Skin of body (tissue), 2 donors: Measurements from ENCODE around the gene ALKBH6. TPM values are rescaled to one million over a fixed set of nuclear protein-coding genes. Genes with fewer than 3 reads are reported as not detected.

ENCODE experiments used
- DNase-seq: peaks from one replicate; lab custom pipeline; 2025; lab: John Stamatoyannopoulos, UW
- total RNA-seq: library from RNA; depleted of rRNA; stranded (reverse); fragments of >200 nt; gene quantifications from one replicate; pipeline ENCODE4 v1.2.3, GENCODE V29; 2014

Gene ALKBH6
- total RNA-seq, 1 donor from 2014 or later, result 9.2 TPM

DNA sequence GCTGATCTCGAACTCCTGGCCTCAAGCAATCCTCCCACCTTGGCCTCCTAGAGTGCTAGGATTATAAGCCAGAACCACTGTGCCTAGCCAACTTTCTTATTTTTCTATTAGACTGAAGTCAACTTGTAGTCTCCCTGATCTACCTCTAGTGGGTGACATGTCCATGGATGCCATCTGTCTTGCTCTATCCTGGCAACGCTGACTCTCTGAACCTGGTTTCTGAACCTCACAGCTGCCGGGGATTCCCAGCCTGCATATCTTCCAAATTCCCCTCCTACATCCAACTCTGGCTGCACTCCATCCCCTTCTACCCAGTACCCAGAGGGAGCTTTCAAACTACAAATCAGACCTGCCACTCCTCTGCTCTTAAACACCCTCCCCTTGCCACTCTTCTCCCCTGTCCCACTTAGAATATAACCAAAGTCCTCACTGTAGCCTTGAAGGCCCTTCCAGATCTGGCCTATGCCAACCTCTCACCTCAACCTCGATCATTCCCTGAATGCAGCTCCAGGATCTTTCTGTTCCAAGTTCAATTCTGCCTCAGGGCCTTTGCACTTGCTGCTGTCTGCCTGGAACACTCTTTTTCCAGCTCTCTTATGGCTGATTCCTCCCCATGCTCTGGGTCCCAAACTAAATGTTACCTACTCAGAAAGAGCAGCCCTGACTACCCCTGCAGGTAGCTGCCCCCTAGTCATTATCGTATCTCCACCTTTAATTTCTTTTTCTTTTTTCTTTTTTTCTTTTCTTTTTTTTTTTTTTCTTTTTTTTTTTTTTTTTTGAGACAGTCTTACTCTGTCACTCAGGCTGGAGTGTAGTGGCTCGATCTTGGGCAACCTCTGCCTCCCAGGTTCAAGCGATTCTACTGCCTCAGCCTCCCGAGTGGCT is 16.5 kb upstream of the ALKBH6 start:
- no peak for DNase-seq

GRCh38 chr19:36028313-36029041 is 14.5 kb upstream of the ALKBH6 start:
- DNase-seq, result no peak

- DNase-seq, result no peak
Observed at GRCh38 chr19:36027696-36028095, 13.7 kb upstream of the ALKBH6 start.

GRCh38 chr19:36026091-36026876 is 12.3 kb upstream of the ALKBH6 start:
- DNase-seq, result no peak

DNA sequence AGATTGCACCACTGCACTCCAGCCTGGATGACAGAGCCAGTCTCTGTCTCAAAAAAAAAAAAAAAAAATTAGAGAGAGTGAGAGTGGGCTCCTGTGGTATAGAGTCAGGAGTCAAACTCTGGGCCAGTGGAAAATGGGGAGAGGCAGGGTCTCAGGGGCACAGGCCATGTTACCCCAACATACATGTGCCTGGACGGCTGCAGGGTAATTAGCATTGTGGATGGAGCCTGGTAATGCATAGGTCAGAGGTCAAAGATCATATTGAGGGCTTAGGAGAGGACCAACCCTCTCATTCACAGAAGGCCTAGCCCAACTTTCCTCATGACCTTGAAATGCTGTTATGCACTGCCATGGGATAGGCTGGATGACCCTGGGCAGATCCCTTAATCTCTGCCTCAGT is 11.5 kb upstream of the ALKBH6 start:
- no peak for DNase-seq

DNA sequence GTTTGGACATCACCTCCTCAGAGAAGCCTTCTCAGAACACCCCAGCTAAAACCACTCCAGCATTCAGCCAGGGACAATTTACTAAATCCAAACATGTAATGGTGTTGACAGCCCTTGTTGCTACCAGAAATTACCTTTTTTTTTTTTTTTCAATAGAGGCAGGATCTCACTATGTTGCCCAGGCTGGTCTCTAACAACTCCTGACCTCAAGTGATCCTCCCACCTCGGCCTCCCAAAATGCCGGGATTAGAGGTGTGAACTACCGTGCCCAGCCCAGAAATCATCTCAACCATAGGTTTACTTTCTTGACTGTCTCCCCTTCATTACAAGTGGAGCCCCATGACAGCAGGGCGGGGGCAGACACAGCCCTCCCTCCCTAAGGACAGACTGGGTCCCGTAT is 9.4 kb upstream of the ALKBH6 start:
- DNase-seq, result no peak

GRCh38 chr19:36019061-36019670 is 5.2 kb upstream of the ALKBH6 start:
- DNase-seq, result no peak

DNA sequence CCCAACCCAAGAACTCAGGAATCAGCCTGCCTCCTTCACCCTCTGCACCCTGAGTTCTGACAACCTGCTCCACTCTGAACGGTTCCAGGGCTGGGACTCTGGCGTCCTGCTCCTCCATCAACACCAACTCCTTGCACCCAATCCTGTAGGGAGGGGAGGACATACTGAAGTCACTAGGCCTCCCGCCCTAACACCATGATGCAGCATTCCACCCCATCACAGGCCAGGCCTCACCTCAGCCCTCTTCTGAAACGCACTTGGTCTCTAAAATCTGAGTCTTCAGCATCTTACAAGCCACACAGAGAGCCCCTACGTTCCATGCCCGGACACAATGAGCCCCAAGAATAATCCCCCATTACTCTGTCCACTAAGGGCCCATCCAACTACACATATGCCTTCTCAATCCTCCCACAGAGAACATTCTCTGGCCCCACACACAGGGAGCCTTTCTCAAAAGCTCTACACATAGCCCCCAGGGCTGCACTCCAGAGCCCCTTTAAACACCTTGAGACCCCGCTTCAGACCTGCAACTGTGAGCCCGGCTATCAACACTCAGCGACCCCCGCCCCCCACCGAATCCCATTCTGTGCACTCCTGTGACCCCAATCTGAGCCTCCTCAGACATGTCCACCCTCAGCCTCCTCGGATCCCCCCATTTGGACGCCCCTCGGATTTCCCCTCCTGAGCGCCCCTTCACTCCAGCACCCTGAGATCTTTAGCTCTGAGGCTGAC is 567 bp downstream of the ALKBH6 start:
- DNase-seq, result no peak

- no peak for DNase-seq
Observed at GRCh38 chr19:36010402-36010801, 3.6 kb downstream of the ALKBH6 start.

DNA sequence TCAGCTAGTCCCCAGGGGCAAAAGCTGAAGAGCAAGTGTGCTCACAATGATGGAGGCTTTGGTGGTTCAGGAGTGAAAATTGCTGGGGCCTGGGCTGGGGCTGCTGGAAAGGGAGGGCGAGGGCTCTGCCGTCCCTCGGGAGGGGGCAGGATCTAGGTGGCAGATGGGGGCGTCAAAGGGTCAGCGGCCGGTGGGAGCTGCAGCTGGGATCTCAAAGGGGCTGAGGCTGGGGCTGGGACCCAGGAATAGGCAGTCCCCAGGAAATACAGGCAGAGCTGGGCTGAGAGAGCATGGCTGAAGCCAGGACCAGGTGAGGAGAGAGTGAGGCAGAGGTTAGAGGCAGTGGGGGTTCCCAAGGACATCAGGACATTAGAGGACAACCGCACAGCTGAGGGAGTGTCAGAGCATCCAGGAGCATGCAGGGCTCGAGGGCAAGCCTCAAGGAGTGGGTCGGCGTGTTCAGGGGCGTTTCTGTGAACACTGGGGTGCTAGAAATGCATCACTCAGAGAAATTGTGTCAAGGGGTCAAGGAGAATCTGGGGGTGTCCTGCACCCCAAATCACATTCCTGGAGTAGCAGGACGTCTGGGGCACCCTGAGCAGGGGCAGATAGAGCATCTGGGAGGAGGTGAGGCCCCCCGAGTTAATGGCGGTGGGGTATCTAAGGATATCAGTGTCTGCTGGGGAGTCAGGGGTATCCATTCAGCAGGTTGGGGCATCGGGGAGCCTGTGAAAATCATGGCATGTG is 4.2 kb downstream of the ALKBH6 start:
- no peak for DNase-seq

GRCh38 chr19:36009220-36009619 is 4.8 kb downstream of the ALKBH6 start:
- DNase-seq, result peak; percentile 14

DNA sequence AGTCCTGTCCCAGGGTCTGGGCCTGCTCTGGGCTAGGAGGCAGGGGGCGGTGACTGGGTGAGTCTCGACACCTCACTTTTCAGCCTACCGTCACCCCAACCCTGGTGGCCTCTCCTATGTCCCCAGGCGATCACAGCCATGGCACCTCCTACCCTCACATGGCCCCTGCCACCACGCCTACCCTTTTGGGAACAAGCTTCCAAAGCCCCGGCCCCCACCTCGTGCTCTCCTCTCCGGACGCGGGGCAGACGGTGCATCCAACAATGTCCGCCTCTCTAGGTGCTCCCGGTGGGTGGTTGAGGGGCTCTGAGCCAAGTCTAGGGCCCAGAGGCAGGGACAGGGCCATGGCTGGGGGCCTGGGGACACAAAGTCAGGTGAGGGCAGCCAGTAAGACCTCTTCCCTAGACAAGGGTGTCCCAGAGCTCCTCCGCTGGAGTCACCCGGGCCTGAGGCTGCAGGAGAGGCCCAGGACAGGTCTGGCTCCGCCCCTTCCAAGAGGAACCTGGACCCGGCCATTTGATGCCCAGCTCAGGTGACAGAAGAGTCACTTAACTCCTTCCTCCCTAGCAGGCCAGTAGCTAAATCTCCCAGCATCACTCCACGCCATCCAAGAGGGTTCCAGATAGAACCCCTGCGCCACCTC is 5.6 kb downstream of the ALKBH6 start, which contains the start of gene SYNE4:
Gene SYNE4 (minus strand): TSS at position 478 of the 643 bp plus-strand sequence. CDS start 132 bp downstream, at position 346.
- DNase-seq, result no peak

GRCh38 chr19:36006955-36007354 is 7.1 kb downstream of the ALKBH6 start:
- DNase-seq, result no peak

- no peak for DNase-seq
Observed at GRCh38 chr19:36003284-36003683, 10.7 kb downstream of the ALKBH6 start.

DNA sequence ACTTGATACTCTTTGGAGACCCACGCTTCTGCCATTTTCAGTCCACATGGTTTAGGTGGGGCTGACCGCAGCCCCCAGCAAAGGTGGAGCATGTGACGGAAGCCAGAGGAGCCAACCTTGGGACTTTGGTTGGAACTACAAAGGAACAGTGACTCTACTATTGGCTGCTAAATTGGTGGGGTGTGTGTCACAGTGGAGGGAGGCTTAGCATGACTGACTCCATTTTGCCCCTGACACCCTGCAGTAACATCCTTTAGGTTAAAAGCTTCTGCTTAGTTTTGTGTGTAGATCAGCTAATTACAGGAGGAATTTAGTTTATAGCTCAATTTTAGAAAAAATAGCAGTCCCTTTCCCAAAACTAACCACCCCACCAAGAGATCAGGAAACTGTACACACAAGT is 12.4 kb downstream of the ALKBH6 start:
- DNase-seq, result no peak

GRCh38 chr19:35996777-35997176 is 17.2 kb downstream of the ALKBH6 start:
- DNase-seq, result no peak

GRCh38 chr19:35995048-35995993 is 18.7 kb downstream of the ALKBH6 start, which contains the start of gene SDHAF1:
TSS of gene SDHAF1 (plus strand) at chr19:35995188. CDS start at chr19:35995275, 87 bp downstream.
- DNase-seq, result peak; percentile 86
